Kasumi-1 (cell line): Measurements from ENCODE around the gene NSMF.

ENCODE experiments used
- DNase-seq, 2 experiments: peaks; one replicate each; lab custom pipeline; 2025; lab: John Stamatoyannopoulos, UW

Gene NSMF

GRCh38 chr9:137492464-137493363 lies 33.6 kb upstream of the NSMF start:
- no peak for DNase-seq

- no peak for DNase-seq
Observed at GRCh38 chr9:137491735-137492432, 32.8 kb upstream of the NSMF start.

- no peak for DNase-seq
Observed at GRCh38 chr9:137490532-137491186, 31.5 kb upstream of the NSMF start.

- no peak for DNase-seq
Observed at GRCh38 chr9:137488906-137489305, 29.8 kb upstream of the NSMF start.

- DNase-seq: no peak
Observed at GRCh38 chr9:137488327-137488653, 29.2 kb upstream of the NSMF start.

- DNase-seq: no peak
Observed at GRCh38 chr9:137487454-137488326, 28.6 kb upstream of the NSMF start.

- DNase-seq: no peak
Observed at GRCh38 chr9:137486545-137487453, 27.7 kb upstream of the NSMF start.

- DNase-seq: no peak
Observed at GRCh38 chr9:137486141-137486490, 27.0 kb upstream of the NSMF start.

GRCh38 chr9:137485343-137486140 lies 26.4 kb upstream of the NSMF start:
- no peak for DNase-seq

GRCh38 chr9:137484551-137485315 lies 25.6 kb upstream of the NSMF start:
- no peak for DNase-seq

GRCh38 chr9:137482094-137482781 lies 23.1 kb upstream of the NSMF start:
- peak; percentile 39 to 66 for DNase-seq

- no peak for DNase-seq
Observed at GRCh38 chr9:137480686-137481683, 21.9 kb upstream of the NSMF start.

GRCh38 chr9:137479892-137480685 lies 21.0 kb upstream of the NSMF start:
- DNase-seq: no peak

GRCh38 chr9:137478962-137479861 lies 20.1 kb upstream of the NSMF start:
- no peak for DNase-seq

- DNase-seq: no peak
Observed at GRCh38 chr9:137478613-137478961, 19.5 kb upstream of the NSMF start.
